Measurements from ENCODE around the gene MYO10. TPM values are rescaled to one million over a fixed set of nuclear protein-coding genes. Genes with fewer than 3 reads are reported as not detected.

Gene MYO10
- total RNA-seq, 1 experiment from 2014 or later = 202 TPM

GRCh38 chr5:16884595-16884994 lies 51.5 kb downstream of the MYO10 start:
- ChIA-PET POLR2A (ENCODE audit: low non-redundant PET) (no interaction called here), CTCF (no interaction called here)
- H3K27ac ChIP-seq (ENCODE audit: low read depth, low read length, poor library complexity, severe bottlenecking) = peak overlapping the region; percentile 6
- TF ChIP-seq EZH2 (IDR thresholded peaks at IDR 0.05; ENCODE audit: borderline replicate concordance, low read depth, low read length, poor library complexity, severe bottlenecking) = no peak
- H3K4me3 ChIP-seq (ENCODE audit: low read depth, low read length, poor library complexity, severe bottlenecking) = no peak overlapping the region
- no TSS peak for BruUV-seq (replicated peaks)
- no peak for DNase-seq (ENCODE audit: low spot score)
- H3K9me3 ChIP-seq (ENCODE audit: low read depth, low read length, poor library complexity, severe bottlenecking) = no peaks in the 10 kb centered on the region
- H3K36me3 ChIP-seq (ENCODE audit: insufficient read depth, low read length, poor library complexity, severe bottlenecking) = no peaks in the 10 kb centered on the region
- no peaks in the 10 kb centered on the region for H3K27me3 ChIP-seq (replicated peaks; ENCODE audit: insufficient read depth, low read depth, low read length, poor library complexity)
- H3K4me1 ChIP-seq (ENCODE audit: insufficient read depth, low read length, poor library complexity, severe bottlenecking) = peaks cover 86% of the 10 kb centered on the region
- intact Hi-C loops (cut with micrococcal nuclease; ENCODE audit: unreplicated experiment) = no loop called here

DNA sequence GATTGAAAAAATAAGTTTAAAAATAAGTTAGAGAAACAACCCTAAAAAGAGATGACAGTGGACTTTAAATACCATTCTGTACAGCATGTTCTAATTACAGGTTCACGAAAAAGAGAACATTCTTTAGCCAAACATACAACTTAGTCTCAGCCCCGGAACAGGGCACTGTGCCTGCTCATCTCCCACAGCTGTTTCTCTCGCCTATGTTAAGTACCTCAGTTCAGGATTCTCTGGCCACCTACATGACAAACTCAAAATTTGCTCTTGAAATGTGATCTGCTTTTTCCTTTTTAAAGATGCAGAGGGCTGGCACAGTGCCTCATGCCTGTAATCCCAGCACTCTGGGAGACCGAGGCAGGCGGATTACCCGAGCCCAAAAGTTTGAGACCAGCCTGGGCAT lies 52.3 kb downstream of the MYO10 start:
- H3K27ac ChIP-seq (ENCODE audit: low read depth, low read length, poor library complexity, severe bottlenecking) = peak overlapping the region; percentile 6
- TF ChIP-seq EZH2 (IDR thresholded peaks at IDR 0.05; ENCODE audit: borderline replicate concordance, low read depth, low read length, poor library complexity, severe bottlenecking) (no peak), CTCF (conservative IDR thresholded peaks at IDR 0.05; ENCODE audit: low read depth, low read length) (no peak)
- intact Hi-C loops (cut with micrococcal nuclease; ENCODE audit: unreplicated experiment) = no loop called here

GRCh38 chr5:16883176-16883575 lies 52.9 kb downstream of the MYO10 start:
- ChIA-PET POLR2A (ENCODE audit: low non-redundant PET) (no interaction called here), CTCF (no interaction called here)
- H3K27ac ChIP-seq (ENCODE audit: low read depth, low read length, poor library complexity, severe bottlenecking) = no peak overlapping the region
- no peaks in the 10 kb centered on the region for H3K9me3 ChIP-seq (ENCODE audit: low read depth, low read length, poor library complexity, severe bottlenecking)
- no peak overlapping the region for H3K4me3 ChIP-seq (ENCODE audit: low read depth, low read length, poor library complexity, severe bottlenecking)
- DNase-seq (ENCODE audit: low spot score) = no peak
- intact Hi-C loops (cut with micrococcal nuclease; ENCODE audit: unreplicated experiment) = no loop called here
- TF ChIP-seq EZH2 (IDR thresholded peaks at IDR 0.05; ENCODE audit: borderline replicate concordance, low read depth, low read length, poor library complexity, severe bottlenecking) (no peak), CTCF (conservative IDR thresholded peaks at IDR 0.05; ENCODE audit: low read depth, low read length) (no peak)
- no peaks in the 10 kb centered on the region for H3K36me3 ChIP-seq (ENCODE audit: insufficient read depth, low read length, poor library complexity, severe bottlenecking)
- H3K4me1 ChIP-seq (ENCODE audit: insufficient read depth, low read length, poor library complexity, severe bottlenecking) = peaks cover 74% of the 10 kb centered on the region
- BruUV-seq (replicated peaks) = no TSS peak
- H3K27me3 ChIP-seq (replicated peaks; ENCODE audit: insufficient read depth, low read depth, low read length, poor library complexity) = no peaks in the 10 kb centered on the region

More for the DNA sequence above, 52.3 kb downstream of the MYO10 start:
- DNase-seq (ENCODE audit: low spot score) = no peak
- Histone ChIP-seq H3K27me3 (replicated peaks; ENCODE audit: insufficient read depth, low read depth, low read length, poor library complexity) (no peaks in the 10 kb centered on the region), H3K9me3 (ENCODE audit: low read depth, low read length, poor library complexity, severe bottlenecking) (no peaks in the 10 kb centered on the region), H3K36me3 (ENCODE audit: insufficient read depth, low read length, poor library complexity, severe bottlenecking) (no peaks in the 10 kb centered on the region), H3K4me1 (ENCODE audit: insufficient read depth, low read length, poor library complexity, severe bottlenecking) (peaks cover 80% of the 10 kb centered on the region), H3K4me3 (ENCODE audit: low read depth, low read length, poor library complexity, severe bottlenecking) (no peak overlapping the region)
- POLR2A ChIA-PET (ENCODE audit: low non-redundant PET) = no interaction called here
- CTCF ChIA-PET = no interaction called here
- no TSS peak for BruUV-seq (replicated peaks)

DNA sequence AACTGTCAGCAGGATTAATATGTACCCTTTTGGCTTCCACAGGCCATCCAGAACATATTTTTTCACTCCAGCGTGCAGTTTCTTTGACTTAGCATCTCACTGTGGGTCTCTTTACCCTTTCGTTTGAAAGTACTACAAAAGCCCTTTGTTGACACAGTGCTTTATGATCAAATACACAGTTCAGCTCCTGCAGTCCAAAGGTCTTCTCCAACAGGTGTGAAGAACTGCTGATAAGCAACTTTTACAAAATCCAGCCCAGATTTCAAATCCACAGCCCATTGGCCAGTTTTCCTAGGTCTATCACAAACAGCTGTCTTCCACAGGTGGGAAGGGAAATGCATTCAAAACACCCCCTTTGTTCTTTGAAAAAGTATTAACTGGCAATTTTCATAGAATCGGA lies 54.8 kb downstream of the MYO10 start:
- H3K27me3 ChIP-seq (replicated peaks; ENCODE audit: insufficient read depth, low read depth, low read length, poor library complexity) = no peaks in the 10 kb centered on the region
- H3K4me3 ChIP-seq (ENCODE audit: low read depth, low read length, poor library complexity, severe bottlenecking) = no peak overlapping the region
- no TSS peak for BruUV-seq (replicated peaks)
- H3K27ac ChIP-seq (ENCODE audit: low read depth, low read length, poor library complexity, severe bottlenecking) = peak overlapping the region; percentile 13
- H3K4me1 ChIP-seq (ENCODE audit: insufficient read depth, low read length, poor library complexity, severe bottlenecking) = peaks cover 58% of the 10 kb centered on the region
- peaks cover 10% of the 10 kb centered on the region for H3K36me3 ChIP-seq (ENCODE audit: insufficient read depth, low read length, poor library complexity, severe bottlenecking)
- intact Hi-C loops (cut with micrococcal nuclease; ENCODE audit: unreplicated experiment) = no loop called here
- TF ChIP-seq CTCF (conservative IDR thresholded peaks at IDR 0.05; ENCODE audit: low read depth, low read length) = no peak
- TF ChIP-seq EZH2 (IDR thresholded peaks at IDR 0.05; ENCODE audit: borderline replicate concordance, low read depth, low read length, poor library complexity, severe bottlenecking) = no peak
- H3K9me3 ChIP-seq (ENCODE audit: low read depth, low read length, poor library complexity, severe bottlenecking) = no peaks in the 10 kb centered on the region
- CTCF ChIA-PET = no interaction called here
- POLR2A ChIA-PET (ENCODE audit: low non-redundant PET) = no interaction called here
- DNase-seq (ENCODE audit: low spot score) = no peak

Measured in A673 (cell line).